BE2C (cell line): ENCODE results near the gene NPFFR1.
"Not testable (repeated sequence)": the region's sequence is repeated elsewhere in the genome, so short reads cannot be mapped to it uniquely, and the experiment has no call there.

Experiments
- DNase-seq: peaks from one replicate; pipeline ENCODE4 v3.0.0-alpha.2; 2020
- H3K27me3 ChIP-seq: fragments of 250-450 bp; sonication (Bioruptor Pico); 2 replicates; pipeline ENCODE4 v1.5.1; 2020; ENCODE audit warnings: mild to moderate bottlenecking
- H3K36me3 ChIP-seq: fragments of 250-450 bp; sonication (Bioruptor Pico); 2 replicates; pipeline ENCODE4 v1.5.1; 2020; ENCODE audit warnings: mild to moderate bottlenecking
- H3K4me1 ChIP-seq: fragments of 250-450 bp; sonication (Bioruptor Pico); 2 replicates; pipeline ENCODE4 v1.5.1; 2020
- H3K4me3 ChIP-seq: 2 replicates; pipeline ENCODE4 v1.5.1; 2011; ENCODE audit warnings: low read depth, low read length
- H3K9me3 ChIP-seq: fragments of 250-450 bp; sonication (Bioruptor Pico); 2 replicates; pipeline ENCODE4 v1.5.1; 2020
- CTCF ChIP-seq: IDR thresholded peaks from 2 replicates; pipeline ENCODE4 v1.5.1; 2012; ENCODE audit warnings: mild to moderate bottlenecking, low read depth, low read length

Gene NPFFR1

GRCh38 chr10:70265032-70265689, 18.6 kb downstream of the NPFFR1 start:
- Histone ChIP-seq H3K4me1 (no peaks in the 10 kb centered on the region), H3K27me3 (no peaks in the 10 kb centered on the region), H3K9me3 (no peaks in the 10 kb centered on the region), H3K36me3 (no peaks in the 10 kb centered on the region), H3K4me3 (no peak overlapping the region)
- peak; percentile 56 for TF ChIP-seq CTCF
- DNase-seq, result peak; percentile 23

GRCh38 chr10:70260734-70261133, 23.1 kb downstream of the NPFFR1 start:
- H3K36me3 ChIP-seq, result no peaks in the 10 kb centered on the region
- no peak overlapping the region for H3K4me3 ChIP-seq
- no peaks in the 10 kb centered on the region for H3K4me1 ChIP-seq
- H3K9me3 ChIP-seq, result no peaks in the 10 kb centered on the region
- no peaks in the 10 kb centered on the region for H3K27me3 ChIP-seq
- TF ChIP-seq CTCF, result no peak
- DNase-seq, result no peak

GRCh38 chr10:70260259-70260658, 23.5 kb downstream of the NPFFR1 start:
- Histone ChIP-seq H3K9me3 (no peaks in the 10 kb centered on the region), H3K27me3 (no peaks in the 10 kb centered on the region), H3K4me3 (no peak overlapping the region), H3K4me1 (no peaks in the 10 kb centered on the region), H3K36me3 (no peaks in the 10 kb centered on the region)
- no peak for TF ChIP-seq CTCF
- DNase-seq, result no peak

- Histone ChIP-seq H3K9me3 (no peaks in the 10 kb centered on the region), H3K4me3 (no peak overlapping the region), H3K4me1 (no peaks in the 10 kb centered on the region), H3K27me3 (no peaks in the 10 kb centered on the region), H3K36me3 (no peaks in the 10 kb centered on the region)
- no peak for TF ChIP-seq CTCF
- DNase-seq, result no peak
Observed at GRCh38 chr10:70258216-70258615, 25.6 kb downstream of the NPFFR1 start.

- H3K4me1 ChIP-seq, DNase-seq, H3K27me3 ChIP-seq, H3K36me3 ChIP-seq, H3K9me3 ChIP-seq, H3K4me3 ChIP-seq: not testable (repeated sequence)
Observed at GRCh38 chr10:70257816-70258215, 26.0 kb downstream of the NPFFR1 start.

GRCh38 chr10:70256463-70256862, 27.3 kb downstream of the NPFFR1 start:
- Histone ChIP-seq H3K36me3 (no peaks in the 10 kb centered on the region), H3K27me3 (no peaks in the 10 kb centered on the region), H3K9me3 (no peaks in the 10 kb centered on the region), H3K4me1 (no peaks in the 10 kb centered on the region), H3K4me3 (no peak overlapping the region)
- no peak for TF ChIP-seq CTCF
- DNase-seq, result no peak
